Measurements from ENCODE around the gene DNAH17. TPM values are rescaled to one million over a fixed set of nuclear protein-coding genes. Genes with fewer than 3 reads are reported as not detected.

The DNAH17 gene
- total and polyA plus RNA-seq, 2 of the 8 experiments (the other 6 are each of a cell fraction or from before 2014, with no cell fraction given) = 0.14 to 0.67 TPM

- no peak for DNase-seq (ENCODE audit: low read depth in 1 of 2, low spot score in 2 of 2)
- peaks cover 0 to 1% of the 10 kb centered on the region in 2 experiments; a peak in 1 of 4 replicates for H3K9me3 ChIP-seq (ENCODE audit: insufficient read depth in 2 of 2, low read depth in 1 of 2, low read length in 1 of 2)
- 95% methylated on average over 37 of the region's 37 CpGs; no CpG with 5 or more reads in 1 of the 2 experiments for WGBS, 2 experiments (ENCODE audit: extremely low coverage in 1 of 2, insufficient coverage in 1 of 2, insufficient read length in 1 of 2, insufficient replicate concordance in 2 of 2, low coverage in 1 of 2, low lambda C conversion rate in 2 of 2, missing lambda C conversion rate in 1 of 2)
- no peak overlapping the region for H3K27ac ChIP-seq (ENCODE audit: low read depth, low read length)
- no peak overlapping the region for H2AFZ ChIP-seq (ENCODE audit: low read length)
- H3K79me1 ChIP-seq (ENCODE audit: low read depth, low read length) = no peaks in the 10 kb centered on the region
- no peak overlapping the region for H2BK20ac ChIP-seq (ENCODE audit: low read length)
- H3K79me2 ChIP-seq (ENCODE audit: control insufficient read depth in 1 of 2, insufficient read depth in 2 of 2, low read length in 2 of 2) = no peaks in the 10 kb centered on the region
- H3K4me2 ChIP-seq (ENCODE audit: insufficient read depth in 1 of 2, low read depth in 2 of 2, low read length in 2 of 2) = no peak overlapping the region
- H3K23me2 ChIP-seq (ENCODE audit: low read depth, low read length) = 0 out of 2 replicates have a peak, but pooled peaks cover 3% of the 10 kb centered on the region
- H2BK15ac ChIP-seq (ENCODE audit: low read length) = no peak overlapping the region
- no peak overlapping the region for H3K4me3 ChIP-seq (ENCODE audit: extremely low read depth in 1 of 4, insufficient read depth in 2 of 4, low read depth in 3 of 4, low read length in 4 of 4)
- FAIRE-seq = no peak
- no peak overlapping the region for H4K5ac ChIP-seq (ENCODE audit: insufficient read length, low read depth, low read length)
- ChIA-PET CTCF (ENCODE audit: partially characterized antibody) (interaction anchor here (0.6 to 3.2 kb wide), 5 partner anchors 11 to 36 kb away, joined by 3 to 19 read pairs (median 4); no protein-coding TSS in a partner anchor), POLR2A (ENCODE audit: partially characterized antibody) (no interaction called here)
- H4K8ac ChIP-seq (ENCODE audit: extremely low read depth, insufficient read depth, low read length) = no peak overlapping the region
- no peak overlapping the region for H3K56ac ChIP-seq (replicated peaks; ENCODE audit: insufficient read length, low read depth, low read length)
- H3K27me3 ChIP-seq (replicated peaks in 1 of 4; ENCODE audit: control insufficient read depth in 3 of 4, extremely low read depth in 1 of 4, insufficient read depth in 3 of 4, low read length in 3 of 4) = no peaks in the 10 kb centered on the region
- H3K4ac ChIP-seq (replicated peaks; ENCODE audit: insufficient read length, low read depth, low read length) = no peak overlapping the region
- no peak overlapping the region for H2BK12ac ChIP-seq (ENCODE audit: low read depth, low read length)
- no peak overlapping the region for H3K18ac ChIP-seq (ENCODE audit: extremely low read depth, low read length)
- H2AK5ac ChIP-seq (ENCODE audit: low read depth, low read length) = no peak overlapping the region
- H2BK5ac ChIP-seq (ENCODE audit: low read depth, low read length) = no peak overlapping the region
- no peaks in the 10 kb centered on the region for H3K36me3 ChIP-seq (ENCODE audit: control insufficient read depth in 2 of 4, insufficient read depth in 4 of 4, low read length in 3 of 4)
- no peaks in the 10 kb centered on the region for H4K20me1 ChIP-seq (replicated peaks in 1 of 2; ENCODE audit: control insufficient read depth in 1 of 2, insufficient read depth in 2 of 2, low read length in 2 of 2)
- no peak overlapping the region for H3K23ac ChIP-seq (ENCODE audit: insufficient read length)
- no peak overlapping the region for H3K9ac ChIP-seq (replicated peaks in 1 of 4; ENCODE audit: extremely low read depth in 1 of 4, low read depth in 3 of 4, low read length in 3 of 4)
- H2BK120ac ChIP-seq (replicated peaks; ENCODE audit: low read depth, low read length) = no peak overlapping the region
- no peak overlapping the region for H4K91ac ChIP-seq (replicated peaks; ENCODE audit: insufficient read length, low read length)
- H3K4me1 ChIP-seq (replicated peaks in 1 of 4; ENCODE audit: control insufficient read depth in 3 of 4, insufficient read depth in 4 of 4, low read length in 3 of 4) = no peaks in the 10 kb centered on the region
- no peak overlapping the region for H3K14ac ChIP-seq (ENCODE audit: insufficient read length)
- TF ChIP-seq CHD2 (IDR thresholded peaks at IDR 0.05; ENCODE audit: low read length) = no peak
- no peak for TF ChIP-seq JUN (IDR thresholded peaks at IDR 0.05; ENCODE audit: low read depth, low read length)
- no peak for TF ChIP-seq RAD21 (IDR thresholded peaks at IDR 0.05 in 1 of 2, conservative IDR thresholded peaks at IDR 0.05 in 1 of 2; ENCODE audit: low read depth in 2 of 2, low read length in 2 of 2)
- TF ChIP-seq SP4 (IDR thresholded peaks at IDR 0.05; ENCODE audit: low read length) = no peak
- TF ChIP-seq ZNF274 (IDR thresholded peaks at IDR 0.05; ENCODE audit: borderline replicate concordance, extremely low read depth, low read length) = no peak
Measured at GRCh38 chr17:78458736-78459335, 118.4 kb downstream of the DNAH17 start.
